Endothelial cell of umbilical vein (primary cell): ENCODE results near the gene COLEC11. TPM values are rescaled to one million over a fixed set of nuclear protein-coding genes. Genes with fewer than 3 reads are reported as not detected.

ENCODE experiments used
- BruUV-seq: library from RNA; stranded (reverse); fragments of 400-500 nt; replicated peaks from 2 replicates; lab custom pipeline; 2021; lab: Mats Ljungman, UMichigan
- CTCF ChIA-PET: fragments of 300-600, 350-600 bp; sonication (Branson Sonifier 250); formaldehyde crosslinking; loops from one replicate; lab custom pipeline; 2021; ENCODE audit warnings: antibody characterized with exemption, inconsistent platforms; lab: Charles Lee
- POLR2A ChIA-PET: fragments of 300-600, 350-600 bp; sonication (Branson Sonifier 250); formaldehyde crosslinking; loops from one replicate; lab custom pipeline; 2021; ENCODE audit warnings: antibody characterized with exemption, inconsistent platforms; lab: Charles Lee
- DNase-seq: peaks from one replicate; pipeline ENCODE4 v3.0.0-alpha.2; 2011; ENCODE audit warnings: low read depth, low spot score
- FAIRE-seq: peaks from 2 replicates; lab custom pipeline; 2011; peaks lifted over from hg19 to GRCh38; lab: Jason Lieb, UNC
- H2AFZ ChIP-seq: 2 replicates; pipeline ENCODE4 v1.6.0; 2012; ENCODE audit warnings: low read depth, low read length, control low read depth, inconsistent platforms
- H3K27ac ChIP-seq: 2 replicates; pipeline ENCODE4 v1.5.1; 2011; ENCODE audit warnings: low read depth, mild to moderate bottlenecking, control low read depth, low read length, moderate library complexity; ENCODE audit not compliant: insufficient read depth
- H3K27me3 ChIP-seq, 2 experiments: 2 replicates each; pipeline versions ENCODE4 v1.6.0 to v1.6.1; 2011; ENCODE audit warnings: low read length in 2 of 2, mixed read lengths in 1 of 2; ENCODE audit not compliant: control insufficient read depth in 2 of 2, insufficient read depth in 2 of 2
- H3K36me3 ChIP-seq, 2 experiments: 2 replicates in 1 of 2; 3 replicates in 1 of 2; pipeline ENCODE4 v1.5.1; 2011; ENCODE audit warnings: low read length in 2 of 2, mild to moderate bottlenecking in 1 of 2, moderate library complexity in 1 of 2; ENCODE audit not compliant: control insufficient read depth in 2 of 2, insufficient read depth in 2 of 2; ENCODE audit errors: extremely low read depth in 1 of 2
- H3K4me1 ChIP-seq: 3 replicates; pipeline ENCODE4 v1.5.1; 2011; ENCODE audit warnings: mild to moderate bottlenecking, low read length; ENCODE audit not compliant: control insufficient read depth, insufficient read depth; ENCODE audit errors: extremely low read depth
- H3K4me2 ChIP-seq: 2 replicates; pipeline ENCODE4 v1.6.1; 2011; ENCODE audit warnings: low read length, control low read depth, mixed read lengths; ENCODE audit not compliant: insufficient read depth
- H3K4me3 ChIP-seq, 3 experiments: fragments of 200-600 bp in 1 of 3; sonication (generic), shearing (Covaris generic) in 1 of 3; replicated peaks in 1 of 3; 2 replicates each; pipeline ENCODE4 v1.5.1; 2011 to 2016; ENCODE audit warnings: control low read depth in 3 of 3, low read length in 3 of 3, mild to moderate bottlenecking in 2 of 3, inconsistent platforms in 1 of 3, low read depth in 1 of 3, moderate library complexity in 1 of 3; ENCODE audit not compliant: insufficient read depth in 1 of 3
- H3K79me2 ChIP-seq: 2 replicates; pipeline ENCODE4 v1.6.0; 2012; ENCODE audit warnings: low read length, inconsistent platforms; ENCODE audit not compliant: control insufficient read depth, insufficient read depth
- H3K9ac ChIP-seq: replicated peaks from 2 replicates; pipeline ENCODE3; 2011; ENCODE audit warnings: low read length, control low read depth; ENCODE audit not compliant: insufficient read depth; ENCODE audit errors: extremely low read depth
- H3K9me1 ChIP-seq: replicated peaks from 3 replicates; pipeline ENCODE4 v1.6.0; 2011; ENCODE audit warnings: mild to moderate bottlenecking, low read length; ENCODE audit not compliant: control insufficient read depth, insufficient read depth; ENCODE audit errors: extremely low read depth
- H3K9me3 ChIP-seq: replicated peaks from 2 replicates; pipeline ENCODE4 v1.5.1; 2012; ENCODE audit warnings: low read length, inconsistent platforms; ENCODE audit not compliant: control insufficient read depth, insufficient read depth
- H4K20me1 ChIP-seq: replicated peaks from 2 replicates; pipeline ENCODE3; 2011; ENCODE audit warnings: mild to moderate bottlenecking, low read length; ENCODE audit not compliant: control insufficient read depth, insufficient read depth; ENCODE audit errors: extremely low read depth
- CTCF ChIP-seq, 2 donors: IDR thresholded peaks; 1 replicate in 1 of 2; 2 replicates in 1 of 2; pipeline ENCODE4 v1.5.1; 2011; ENCODE audit warnings: low read length in 2 of 2, mild to moderate bottlenecking in 2 of 2, moderate library complexity in 2 of 2, control low read depth in 1 of 2, inconsistent platforms in 1 of 2, low read depth in 1 of 2; ENCODE audit not compliant: insufficient read depth in 1 of 2; ENCODE audit errors: extremely low read depth in 1 of 2
- EZH2 ChIP-seq: IDR thresholded peaks from 2 replicates; pipeline ENCODE4 v1.6.1; 2012; ENCODE audit warnings: borderline replicate concordance, low read depth, mild to moderate bottlenecking, moderate library complexity, low read length, inconsistent platforms; ENCODE audit not compliant: severe bottlenecking
- FOS ChIP-seq: IDR thresholded peaks from 2 replicates; pipeline ENCODE4 v1.6.1; 2011; ENCODE audit warnings: mild to moderate bottlenecking, low read length, moderate library complexity, borderline replicate concordance; ENCODE audit not compliant: insufficient read depth
- GATA2 ChIP-seq: IDR thresholded peaks from 2 replicates; pipeline ENCODE4 v1.7.0; 2011; ENCODE audit warnings: low read depth, mild to moderate bottlenecking, moderate library complexity, mixed read lengths, low read length; ENCODE audit not compliant: insufficient read length, insufficient read depth
- JUN ChIP-seq: IDR thresholded peaks from 2 replicates; pipeline ENCODE4 v1.6.1; 2011; ENCODE audit warnings: borderline replicate concordance, low read depth; ENCODE audit not compliant: insufficient read length, insufficient read depth
- MAX ChIP-seq: IDR thresholded peaks from 2 replicates; pipeline ENCODE4 v1.6.1; 2011; ENCODE audit not compliant: insufficient read depth, insufficient read length
- MYC ChIP-seq: IDR thresholded peaks from one replicate; pipeline ENCODE4 v1.6.1; 2011; ENCODE audit warnings: mild to moderate bottlenecking, low read depth, low read length
- POLR2A ChIP-seq: IDR thresholded peaks from 2 replicates; pipeline ENCODE4 v1.6.1; 2012; ENCODE audit warnings: low read depth, mild to moderate bottlenecking, control low read depth, low read length
- POLR2AphosphoS5 ChIP-seq: IDR thresholded peaks from 2 replicates; pipeline ENCODE4 v1.6.1; 2012; ENCODE audit warnings: low read depth, mild to moderate bottlenecking, control low read depth, low read length, moderate library complexity; ENCODE audit not compliant: insufficient read depth
- dilution Hi-C: fragments of 300-500 bp; cut with MboI; formaldehyde crosslinking; loops from one replicate; pipeline ENCODE4 v1.15.0; 2019; ENCODE audit warnings: low sequenced_read_pairs; ENCODE audit not compliant: extremely low pct_ligation_motif_present
- intact Hi-C: fragments of 100-400 bp; cut with micrococcal nuclease; formaldehyde crosslinking; loops from one replicate; pipeline ENCODE4 v1.10.0; 2022
- polyA plus RNA-seq, 4 experiments: library from polyadenylated mRNA; depleted of rRNA in 3 of 4; stranded (reverse) in 3 of 4; unstranded in 1 of 4; fragments of >200 nt; gene quantifications; 2 replicates each; pipeline versions ENCODE4 v1.2.1 to v1.2.3, GENCODE V29; 2011 to 2012; ENCODE audit warnings: missing spikeins in 1 of 4
- total RNA-seq: library from RNA; stranded (reverse); gene quantifications from 2 replicates; pipeline ENCODE4 v1.2.3, GENCODE V29; 2021

COLEC11 gene
- total and polyA plus RNA-seq, 2 donors (not counting 3 experiments of a cell fraction or from before 2014, with no cell fraction given), result 0.15 TPM; not detected in 1

GRCh38 chr2:3634596-3635121 lies 39.7 kb downstream of the COLEC11 start:
- ChIA-PET POLR2A (no interaction called here), CTCF (no interaction called here)
- intact Hi-C loops, result no loop called here
- dilution Hi-C loops, result no loop called here
- TF ChIP-seq FOS, result no peak
- TF ChIP-seq MAX, result no peak
- no peak for TF ChIP-seq GATA2
- TF ChIP-seq JUN, result no peak
- TF ChIP-seq POLR2A, result no peak
- no peak for TF ChIP-seq EZH2
- no peak for TF ChIP-seq MYC
- TF ChIP-seq POLR2AphosphoS5, result no peak
- no peak for TF ChIP-seq CTCF (IDR thresholded peaks at IDR 0.05; ENCODE audit: extremely low read depth in 1 of 2, insufficient read depth in 1 of 2, low read depth in 1 of 2, low read length in 2 of 2)
- no peak overlapping the region for H2AFZ ChIP-seq
- H3K4me2 ChIP-seq, result no peak overlapping the region
- no peaks in the 10 kb centered on the region for H3K9me1 ChIP-seq
- H3K36me3 ChIP-seq, result no peaks in the 10 kb centered on the region
- H3K9me3 ChIP-seq, result no peaks in the 10 kb centered on the region
- no peak for DNase-seq
- no TSS peak for BruUV-seq
- no peak overlapping the region for H3K27ac ChIP-seq
- no peaks in the 10 kb centered on the region for H3K79me2 ChIP-seq
- FAIRE-seq, result no peak
- H3K27me3 ChIP-seq, result no peaks in the 10 kb centered on the region
- H3K4me3 ChIP-seq, result no peak overlapping the region
- H3K4me1 ChIP-seq, result no peaks in the 10 kb centered on the region
- H3K9ac ChIP-seq, result no peak overlapping the region
- H4K20me1 ChIP-seq, result no peaks in the 10 kb centered on the region
